NCI-H774 (cell line): ENCODE results near the gene PLD3.
"Not testable (repeated sequence)": the region's sequence is repeated elsewhere in the genome, so short reads cannot be mapped to it uniquely, and the experiment has no call there.

ENCODE experiments used
- DNase-seq: peaks from one replicate; lab custom pipeline; 2025; lab: John Stamatoyannopoulos, UW

The PLD3 gene

GRCh38 chr19:40333083-40333482 is 15.4 kb upstream of the PLD3 start:
- DNase-seq, result not testable (repeated sequence)

GRCh38 chr19:40335101-40335500 is 13.4 kb upstream of the PLD3 start:
- DNase-seq, result no peak

- DNase-seq, result no peak
These were observed 12.5 kb upstream of the PLD3 start for GRCh38 chr19:40335855-40336600.

GRCh38 chr19:40336601-40336900 is 11.9 kb upstream of the PLD3 start:
- DNase-seq, result no peak

GRCh38 chr19:40337107-40337506 is 11.4 kb upstream of the PLD3 start:
- DNase-seq, result no peak

GRCh38 chr19:40337594-40337993 is 10.9 kb upstream of the PLD3 start:
- DNase-seq, result no peak

GRCh38 chr19:40339018-40339728 is 9.3 kb upstream of the PLD3 start:
- DNase-seq, result no peak

GRCh38 chr19:40341601-40342482 is 6.7 kb upstream of the PLD3 start:
- DNase-seq, result no peak

- DNase-seq, result no peak
These were observed 5.7 kb upstream of the PLD3 start for GRCh38 chr19:40342644-40343311.

GRCh38 chr19:40344422-40344821 is 4.1 kb upstream of the PLD3 start:
- no peak for DNase-seq

GRCh38 chr19:40348961-40349507 is 539 bp downstream of the PLD3 start:
- peak; percentile 9 for DNase-seq

- DNase-seq, result no peak
These were observed 7.6 kb downstream of the PLD3 start for GRCh38 chr19:40355975-40356680.

- DNase-seq, result no peak
These were observed 8.4 kb downstream of the PLD3 start for GRCh38 chr19:40356681-40357595.

- DNase-seq, result no peak
These were observed 9.1 kb downstream of the PLD3 start for GRCh38 chr19:40357640-40358039.

- no peak for DNase-seq
These were observed 10.3 kb downstream of the PLD3 start for GRCh38 chr19:40358773-40359172.

- DNase-seq, result no peak
These were observed 11.7 kb downstream of the PLD3 start for GRCh38 chr19:40360020-40360707.

GRCh38 chr19:40360708-40361241 is 12.3 kb downstream of the PLD3 start:
- DNase-seq, result no peak

- no peak for DNase-seq
These were observed 13.7 kb downstream of the PLD3 start for GRCh38 chr19:40362160-40362559.

GRCh38 chr19:40363069-40363468 is 14.6 kb downstream of the PLD3 start:
- DNase-seq, result no peak
